Fibroblast of pulmonary artery (primary cell): ENCODE data around the gene YIF1A.
A peak's percentile ranks its signal among the peaks of the same experiment; 100 is the strongest.

Experiments
- DNase-seq: peaks from one replicate; pipeline ENCODE4 v3.0.0-alpha.2; 2010; ENCODE audit warnings: low read depth
- H3K4me3 ChIP-seq: replicated peaks from 2 replicates; pipeline ENCODE4 v1.5.1; 2011; ENCODE audit warnings: low read depth, mild to moderate bottlenecking, control low read depth, low read length, moderate library complexity
- TF ChIP-seq, protein P1 (sequence below): IDR thresholded peaks from 2 replicates; pipeline ENCODE4 v1.5.1; 2011; ENCODE audit warnings: mild to moderate bottlenecking, control low read depth, low read length, inconsistent platforms; ENCODE audit errors: missing control alignments

Gene YIF1A

DNA sequence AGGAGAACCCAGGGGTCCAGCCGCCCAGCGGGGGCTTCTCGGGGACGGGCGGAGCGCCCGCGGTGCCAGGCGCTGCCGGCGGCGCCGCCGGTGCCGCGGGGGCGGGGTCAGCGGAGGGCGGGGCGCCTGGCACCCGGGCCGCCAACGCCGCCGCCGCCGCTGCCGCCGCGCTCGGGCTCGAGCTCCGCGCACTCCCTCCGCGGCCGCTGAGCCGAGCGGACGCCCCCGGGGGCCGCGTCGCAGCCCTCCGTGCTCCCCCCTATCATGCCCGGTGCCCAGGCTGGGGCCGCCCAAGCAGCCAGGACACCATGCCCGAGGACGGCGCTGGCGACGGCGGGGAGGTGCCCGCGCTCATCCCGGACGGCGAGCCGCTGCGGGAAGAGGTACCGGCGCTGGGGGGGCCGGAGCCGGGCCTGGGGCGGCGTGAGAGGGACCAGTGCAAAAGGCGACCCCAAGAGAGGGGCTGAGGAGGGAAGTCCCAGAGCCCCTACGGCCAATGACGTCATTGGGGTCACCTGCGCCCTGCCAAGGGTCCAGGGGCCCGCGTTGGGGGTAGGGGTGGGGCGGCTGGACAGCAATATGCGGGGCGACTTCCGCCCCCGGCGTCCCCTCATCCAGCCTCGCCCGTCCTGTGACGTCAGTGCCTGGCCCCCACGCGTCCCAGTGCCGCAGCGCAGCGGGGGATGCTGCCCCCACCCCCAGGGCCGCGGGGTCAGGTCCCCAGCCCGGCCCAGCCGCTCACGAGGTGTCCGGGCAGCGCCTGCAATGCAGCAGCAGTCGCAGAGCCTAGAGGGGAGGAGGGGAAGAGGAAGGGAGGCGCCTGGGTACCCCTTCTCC is 3.0 kb upstream of the YIF1A start, which contains the start of gene TMEM151A:
Gene TMEM151A, plus strand, starts transcription at position 189 of the 837 bp plus-strand sequence. Its CDS starts 120 bp downstream, at position 309.
- DNase-seq: no peak
- H3K4me3 ChIP-seq: no peak within 1 kb of the TSS
- TF ChIP-seq, protein P1, sequence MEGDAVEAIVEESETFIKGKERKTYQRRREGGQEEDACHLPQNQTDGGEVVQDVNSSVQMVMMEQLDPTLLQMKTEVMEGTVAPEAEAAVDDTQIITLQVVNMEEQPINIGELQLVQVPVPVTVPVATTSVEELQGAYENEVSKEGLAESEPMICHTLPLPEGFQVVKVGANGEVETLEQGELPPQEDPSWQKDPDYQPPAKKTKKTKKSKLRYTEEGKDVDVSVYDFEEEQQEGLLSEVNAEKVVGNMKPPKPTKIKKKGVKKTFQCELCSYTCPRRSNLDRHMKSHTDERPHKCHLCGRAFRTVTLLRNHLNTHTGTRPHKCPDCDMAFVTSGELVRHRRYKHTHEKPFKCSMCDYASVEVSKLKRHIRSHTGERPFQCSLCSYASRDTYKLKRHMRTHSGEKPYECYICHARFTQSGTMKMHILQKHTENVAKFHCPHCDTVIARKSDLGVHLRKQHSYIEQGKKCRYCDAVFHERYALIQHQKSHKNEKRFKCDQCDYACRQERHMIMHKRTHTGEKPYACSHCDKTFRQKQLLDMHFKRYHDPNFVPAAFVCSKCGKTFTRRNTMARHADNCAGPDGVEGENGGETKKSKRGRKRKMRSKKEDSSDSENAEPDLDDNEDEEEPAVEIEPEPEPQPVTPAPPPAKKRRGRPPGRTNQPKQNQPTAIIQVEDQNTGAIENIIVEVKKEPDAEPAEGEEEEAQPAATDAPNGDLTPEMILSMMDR: no peak

DNA sequence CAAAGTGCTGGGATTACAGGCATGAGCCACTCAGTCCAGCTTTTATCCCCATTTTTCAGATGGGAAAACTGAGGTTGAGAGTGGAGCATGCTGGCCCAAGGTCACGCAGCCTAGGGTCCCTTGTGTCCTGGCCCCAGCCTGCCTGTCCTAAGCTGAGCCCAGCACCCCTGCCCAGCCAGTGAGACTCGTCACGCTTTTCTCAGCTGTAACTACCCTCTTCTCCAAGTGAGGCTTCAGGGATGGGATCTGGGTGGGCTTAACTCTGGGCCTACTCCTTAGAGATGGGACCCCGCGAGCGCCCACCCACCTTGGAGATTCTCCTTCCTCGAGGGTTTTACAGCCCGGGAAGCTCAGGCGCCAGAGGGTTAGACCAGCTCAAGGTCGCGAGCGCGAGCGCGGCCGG is 2.4 kb upstream of the YIF1A start:
- DNase-seq: no peak
- H3K4me3 ChIP-seq: no peak overlapping the region
- TF ChIP-seq, protein P1: no peak

GRCh38 chr11:66290330-66290621 is 1.3 kb upstream of the YIF1A start:
- no peak overlapping the region for H3K4me3 ChIP-seq
- TF ChIP-seq, protein P1: no peak
- no peak for DNase-seq

GRCh38 chr11:66289548-66290329 is 796 bp upstream of the YIF1A start:
- DNase-seq: no peak
- TF ChIP-seq, protein P1: no peak
- peak overlapping the region; percentile 91 for H3K4me3 ChIP-seq

DNA sequence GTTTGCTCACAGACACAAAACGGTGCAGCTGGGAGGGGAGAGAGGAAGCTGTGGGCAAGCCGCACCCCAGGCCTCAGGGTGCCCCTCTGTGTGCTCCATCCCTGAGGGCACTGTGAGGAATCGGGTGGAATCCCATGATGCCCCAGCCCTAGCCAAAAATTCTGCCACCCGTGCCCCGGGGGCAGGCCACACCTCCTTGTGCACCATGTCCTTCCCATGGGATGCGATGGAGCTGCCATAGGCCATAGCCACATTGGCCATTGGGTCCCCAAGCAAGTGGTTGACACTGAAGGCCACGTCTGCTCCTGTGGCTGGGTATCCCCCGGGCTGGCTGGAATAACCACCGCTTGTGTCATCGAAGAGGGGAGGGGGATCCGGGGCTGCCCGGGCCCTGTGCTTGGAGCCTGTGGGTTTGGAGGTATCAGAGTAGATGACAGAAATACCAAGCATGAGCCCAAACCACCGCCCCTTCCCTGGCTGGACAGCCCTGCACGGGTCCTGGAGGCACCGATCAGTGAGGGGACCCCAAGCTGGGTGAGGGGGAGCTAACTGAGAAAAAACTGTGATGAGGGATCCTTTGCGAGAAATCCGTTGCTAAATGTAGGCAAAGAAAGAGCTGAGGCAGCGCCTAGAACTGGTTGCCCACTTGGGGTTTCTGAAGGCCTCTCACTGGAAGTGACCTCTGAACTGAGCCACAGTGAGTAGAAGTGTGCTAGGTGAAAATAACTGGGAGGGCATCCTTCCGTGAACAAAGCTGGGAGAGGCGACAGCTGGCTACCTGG is 863 bp downstream of the YIF1A start:
- no peak for DNase-seq
- TF ChIP-seq, protein P1: no peak
- H3K4me3 ChIP-seq: peak overlapping the region; percentile 91

- DNase-seq: no peak
- peak overlapping the region; percentile 91 for H3K4me3 ChIP-seq
- TF ChIP-seq, protein P1: no peak
These were observed 1.6 kb downstream of the YIF1A start for GRCh38 chr11:66287211-66287888.
